Suprapubic skin (tissue), 4 donors: ENCODE data around the gene TBC1D22A.

Source experiments
- CTCF ChIP-seq, 2 donors: fragments of 200-600 bp in 1 of 2; fragments of 450-650 bp in 1 of 2; sonication (generic) in 1 of 2; IDR thresholded peaks; one replicate each; pipeline ENCODE4 v1.5.1; 2016 to 2019; ENCODE audit warnings: antibody characterized with exemption in 2 of 2, mild to moderate bottlenecking in 1 of 2, moderate library complexity in 1 of 2
- EP300 ChIP-seq: sonication (generic); formaldehyde crosslinking; IDR thresholded peaks from one replicate; pipeline ENCODE4 v1.6.1; 2017; ENCODE audit warnings: antibody characterized with exemption
- POLR2A ChIP-seq, 2 donors: fragments of 450-650 bp; IDR thresholded peaks; one replicate each; pipeline ENCODE4 v1.6.1; 2017; ENCODE audit warnings: antibody characterized with exemption in 2 of 2, mild to moderate bottlenecking in 2 of 2, moderate library complexity in 2 of 2
- POLR2AphosphoS5 ChIP-seq, 3 donors: sonication (generic); formaldehyde crosslinking; IDR thresholded peaks; one replicate each; pipeline ENCODE4 v1.6.1; 2017; ENCODE audit warnings: antibody characterized with exemption in 3 of 3

DNA sequence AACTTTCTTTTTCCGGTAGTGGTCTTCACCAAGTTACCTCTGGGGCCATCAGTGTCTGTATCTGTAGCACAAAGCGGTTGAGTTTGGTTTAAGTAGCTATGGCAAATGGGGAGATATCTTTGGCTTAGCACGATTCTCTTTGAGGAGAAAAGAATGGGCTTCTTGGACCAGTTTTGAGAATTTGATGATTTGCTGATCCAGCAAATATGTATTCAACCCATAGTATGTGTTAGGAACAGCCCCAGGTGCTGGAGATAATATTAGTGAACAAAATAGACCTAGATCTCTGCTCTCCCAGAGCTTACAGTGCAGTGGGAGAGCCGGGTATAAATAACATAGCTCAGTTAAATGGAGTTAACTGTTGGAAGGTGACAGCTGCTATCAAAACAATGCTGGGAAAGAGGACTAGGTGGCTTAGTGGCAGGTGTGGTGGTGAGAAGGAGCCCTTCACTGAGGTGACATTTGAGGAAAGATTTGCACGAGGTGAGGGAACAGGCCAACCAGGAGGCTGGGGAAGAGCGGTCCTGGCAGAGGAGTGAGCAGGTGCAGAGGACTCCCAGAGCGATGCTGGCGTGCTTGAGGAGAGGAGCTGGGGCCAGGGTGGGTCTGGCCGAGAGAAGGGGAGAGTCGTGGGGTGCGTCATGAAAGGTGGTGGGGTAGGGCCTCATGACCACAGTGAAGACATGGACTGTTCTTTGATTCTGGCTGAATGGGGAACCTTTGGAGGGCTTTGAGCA lies 5.0 kb downstream of the TBC1D22A start:
- TF ChIP-seq POLR2A (IDR thresholded peaks at IDR 0.05) (no peak), CTCF (IDR thresholded peaks at IDR 0.05) (no peak), EP300 (no peak), POLR2AphosphoS5 (IDR thresholded peaks at IDR 0.05) (no peak)
